ENCODE results near the gene C2CD3.

C2CD3 gene

GRCh38 chr11:74170694-74171629, at the start of gene C2CD3, which contains the start of gene PPME1:
TSS of gene C2CD3 (minus strand) at chr11:74171002. CDS start at chr11:74170792, 210 bp downstream.
TSS of gene PPME1 (plus strand) at chr11:74171289. CDS start at chr11:74171422, 133 bp downstream.
- peak; percentile 95 for FAIRE-seq

GRCh38 chr11:74220376-74220775, 49.6 kb upstream of the C2CD3 start:
- no peak for FAIRE-seq

- no peak for FAIRE-seq
Observed at GRCh38 chr11:74212533-74212932, 41.7 kb upstream of the C2CD3 start.

GRCh38 chr11:74208507-74208906, 37.7 kb upstream of the C2CD3 start:
- FAIRE-seq, result no peak

- no peak for FAIRE-seq
Observed at GRCh38 chr11:74206746-74207145, 35.9 kb upstream of the C2CD3 start.

GRCh38 chr11:74205181-74205580, 34.4 kb upstream of the C2CD3 start:
- no peak for FAIRE-seq

- FAIRE-seq, result no peak
Observed at GRCh38 chr11:74204701-74205100, 33.9 kb upstream of the C2CD3 start.

GRCh38 chr11:74203966-74204365, 33.2 kb upstream of the C2CD3 start:
- no peak for FAIRE-seq

GRCh38 chr11:74196781-74197486, 26.1 kb upstream of the C2CD3 start:
- FAIRE-seq, result no peak

GRCh38 chr11:74195828-74196227, 25.0 kb upstream of the C2CD3 start:
- no peak for FAIRE-seq

GRCh38 chr11:74185695-74186094, 14.9 kb upstream of the C2CD3 start:
- FAIRE-seq, result no peak

- FAIRE-seq, result no peak
Observed at GRCh38 chr11:74185285-74185684, 14.5 kb upstream of the C2CD3 start.

- FAIRE-seq, result no peak
Observed at GRCh38 chr11:74182635-74183034, 11.8 kb upstream of the C2CD3 start.

- FAIRE-seq, result no peak
Observed at GRCh38 chr11:74179234-74180052, 8.6 kb upstream of the C2CD3 start.

- FAIRE-seq, result no peak
Observed at GRCh38 chr11:74175920-74176319, 5.1 kb upstream of the C2CD3 start.

GRCh38 chr11:74171997-74172396, 1.2 kb upstream of the C2CD3 start:
- FAIRE-seq, result no peak

GRCh38 chr11:74171630-74171968, 797 bp upstream of the C2CD3 start:
- no peak for FAIRE-seq

GRCh38 chr11:74169738-74170458, 904 bp downstream of the C2CD3 start:
- no peak for FAIRE-seq

- FAIRE-seq, result no peak
Observed at GRCh38 chr11:74168838-74169237, 2.0 kb downstream of the C2CD3 start.

GRCh38 chr11:74162681-74163467, 7.9 kb downstream of the C2CD3 start:
- FAIRE-seq, result no peak

GRCh38 chr11:74159642-74160041, 11.2 kb downstream of the C2CD3 start:
- no peak for FAIRE-seq

- FAIRE-seq, result no peak
Observed at GRCh38 chr11:74157169-74157568, 13.6 kb downstream of the C2CD3 start.

Data from TTC549 (cell line).